CD14-positive monocyte (primary cell): ENCODE data around the gene SEPTIN2. TPM values are rescaled to one million over a fixed set of nuclear protein-coding genes. Genes with fewer than 3 reads are reported as not detected.
A peak's percentile ranks its signal among the peaks of the same experiment; 100 is the strongest.

Source experiments
- DNase-seq, 3 donors: peaks; one replicate each; pipeline ENCODE4 v3.0.0-alpha.2; 2011 to 2022
- H2AFZ ChIP-seq: 2 replicates; pipeline ENCODE4 v1.6.0; 2012; ENCODE audit warnings: mild to moderate bottlenecking, low read depth, low read length, inconsistent platforms; ENCODE audit not compliant: insufficient read depth, poor library complexity, severe bottlenecking
- H3K27ac ChIP-seq, 2 donors: 1 replicate in 1 of 2; 2 replicates in 1 of 2; pipeline ENCODE4 v1.5.1; 2012 to 2013; ENCODE audit warnings: low read length in 2 of 2, control low read depth in 1 of 2, inconsistent platforms in 1 of 2, low read depth in 1 of 2, mild to moderate bottlenecking in 1 of 2
- H3K27me3 ChIP-seq, 2 donors: one replicate each; pipeline versions ENCODE4 v1.6.0 to v1.6.1; 2011 to 2013; ENCODE audit warnings: low read length in 2 of 2; ENCODE audit not compliant: control insufficient read depth in 2 of 2, insufficient read depth in 2 of 2
- H3K36me3 ChIP-seq, 2 donors: replicated peaks in 1 of 2; 1 replicate in 1 of 2; 2 replicates in 1 of 2; pipeline versions ENCODE4 v1.5.1 to v1.6.1; 2012 to 2013; ENCODE audit warnings: low read length in 2 of 2, control low read depth in 1 of 2, inconsistent platforms in 1 of 2, mild to moderate bottlenecking in 1 of 2; ENCODE audit not compliant: insufficient read depth in 2 of 2, control insufficient read depth in 1 of 2
- H3K4me1 ChIP-seq, 2 donors: 1 replicate in 1 of 2; 2 replicates in 1 of 2; pipeline versions ENCODE4 v1.5.1 to v1.6.1; 2012 to 2013; ENCODE audit warnings: low read length in 2 of 2, control low read depth in 1 of 2, inconsistent platforms in 1 of 2, mild to moderate bottlenecking in 1 of 2, moderate library complexity in 1 of 2; ENCODE audit not compliant: insufficient read depth in 2 of 2, control insufficient read depth in 1 of 2
- H3K4me2 ChIP-seq: replicated peaks from 2 replicates; pipeline ENCODE3; 2012; ENCODE audit warnings: low read length, moderate library complexity, mild to moderate bottlenecking; ENCODE audit not compliant: poor library complexity, severe bottlenecking; ENCODE audit errors: extremely low read depth
- H3K4me3 ChIP-seq, 3 experiments: fragments of 200-600 bp in 1 of 3; sonication (generic) in 1 of 3; replicated peaks in 1 of 3; 1 replicate in 2 of 3; 2 replicates in 1 of 3; pipeline ENCODE4 v1.5.1; 2011 to 2013; ENCODE audit warnings: low read length in 3 of 3, mild to moderate bottlenecking in 3 of 3, control low read depth in 2 of 3, low read depth in 2 of 3, inconsistent platforms in 1 of 3, moderate library complexity in 1 of 3
- H3K79me2 ChIP-seq: 2 replicates; pipeline ENCODE4 v1.6.0; 2012; ENCODE audit warnings: mild to moderate bottlenecking, control low read depth, inconsistent platforms, low read length, moderate library complexity; ENCODE audit not compliant: insufficient read depth
- H3K9ac ChIP-seq: 2 replicates; pipeline ENCODE4 v1.6.0; 2017; ENCODE audit warnings: low read length, mild to moderate bottlenecking; ENCODE audit not compliant: insufficient read depth, poor library complexity, severe bottlenecking
- H3K9me3 ChIP-seq, 2 donors: replicated peaks in 1 of 2; 1 replicate in 1 of 2; 2 replicates in 1 of 2; pipeline versions ENCODE4 v1.5.1 to v1.6.1; 2012 to 2013; ENCODE audit warnings: low read length in 2 of 2, control low read depth in 1 of 2; ENCODE audit not compliant: control insufficient read depth in 1 of 2, insufficient read depth in 1 of 2
- H4K20me1 ChIP-seq: 2 replicates; pipeline ENCODE4 v1.6.0; 2012; ENCODE audit warnings: mild to moderate bottlenecking, low read length, control low read depth, moderate library complexity; ENCODE audit not compliant: insufficient read depth
- H3K27ac Mint-ChIP-seq, 7 donors: one replicate each; pipeline ENCODE4 v1.8.0; 2020; ENCODE audit warnings: mild to moderate bottlenecking in 7 of 7, mixed read lengths in 7 of 7, moderate library complexity in 6 of 7, inconsistent platforms in 2 of 7
- H3K27me3 Mint-ChIP-seq, 3 donors: one replicate each; pipeline ENCODE4 v1.8.0; 2021 to 2022; ENCODE audit warnings: low read depth in 3 of 3, mild to moderate bottlenecking in 3 of 3, mixed read lengths in 3 of 3, moderate library complexity in 3 of 3, inconsistent platforms in 1 of 3
- H3K36me3 Mint-ChIP-seq, 2 donors: one replicate each; pipeline ENCODE4 v1.8.0; 2020; ENCODE audit warnings: mixed read lengths in 2 of 2, inconsistent platforms in 1 of 2, mild to moderate bottlenecking in 1 of 2
- H3K4me1 Mint-ChIP-seq: one replicate; pipeline ENCODE4 v1.8.0; 2020; ENCODE audit warnings: mild to moderate bottlenecking, mixed read lengths
- H3K4me3 Mint-ChIP-seq, 2 donors: one replicate each; pipeline ENCODE4 v1.8.0; 2020; ENCODE audit warnings: mild to moderate bottlenecking in 2 of 2, mixed read lengths in 2 of 2, moderate library complexity in 1 of 2
- H3K9me3 Mint-ChIP-seq, 7 donors: one replicate each; pipeline ENCODE4 v1.8.0; 2020 to 2022; ENCODE audit warnings: mixed read lengths in 7 of 7, mild to moderate bottlenecking in 6 of 7, moderate library complexity in 6 of 7, inconsistent platforms in 2 of 7
- WGBS: methylation state at CpG from one replicate; pipeline ENCODE4 v1.1.5; 2013; ENCODE audit warnings: missing lambda C conversion rate; ENCODE audit not compliant: insufficient coverage; 5-methylcytosine and 5-hydroxymethylcytosine counted together
- intact Hi-C, 2 donors: fragments of 100-400 bp; cut with micrococcal nuclease; formaldehyde crosslinking; loops; one replicate each; pipeline versions ENCODE4 v1.15.0 to v1.15.1; 2023
- polyA plus RNA-seq, 3 donors: library from polyadenylated mRNA; depleted of rRNA in 1 of 3; unstranded in 2 of 3; stranded (reverse) in 1 of 3; fragments of 300-500 nt in 2 of 3; fragments of >200 nt in 1 of 3; fragmentation: Illumina TruSeq in 2 of 3; gene quantifications; 1 replicate in 2 of 3; 2 replicates in 1 of 3; pipeline ENCODE4 v1.2.3, GENCODE V29; 2012 to 2021
- TF ChIP-seq, protein P1 (sequence below): fragments of 200-600 bp; IDR thresholded peaks from one replicate; pipeline ENCODE4 v1.8.0; 2022; ENCODE audit warnings: antibody characterized with exemption, mild to moderate bottlenecking

The SEPTIN2 gene
- polyA plus RNA-seq, 3 donors = 195 to 207 (median 203) TPM

DNA sequence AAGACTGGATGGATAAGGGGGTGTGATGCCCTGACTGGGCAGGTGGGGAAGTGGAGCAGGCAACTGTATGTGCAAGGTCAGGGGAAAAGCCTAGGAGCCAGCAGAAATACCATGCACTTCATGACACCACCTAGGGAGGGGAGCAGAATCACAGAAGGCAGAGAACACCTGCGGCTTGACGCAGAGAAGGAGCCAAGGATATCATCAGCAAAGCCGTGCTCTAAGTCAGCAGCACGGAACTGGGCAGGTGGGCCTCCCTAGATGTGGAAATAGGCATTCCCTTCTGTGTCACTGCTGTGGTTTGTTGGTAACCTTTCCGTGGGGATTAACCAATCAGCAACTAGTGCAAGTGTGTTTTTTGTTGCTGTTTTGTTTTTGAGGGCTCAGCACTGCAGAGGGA lies 41.6 kb upstream of the SEPTIN2 start:
- Histone ChIP-seq H3K9ac (no peak overlapping the region), H2AFZ (no peak overlapping the region), H3K27ac (no peak overlapping the region), H3K9me3 (no peaks in the 10 kb centered on the region), H3K27me3 (no peaks in the 10 kb centered on the region), H3K4me1 (peaks cover 18 to 29% of the 10 kb centered on the region in 2 donors), H3K4me3 (no peak overlapping the region), H3K79me2 (peaks cover 86% of the 10 kb centered on the region), H3K36me3 (peaks cover 0 to 2% of the 10 kb centered on the region in 2 donors), H4K20me1 (peaks cover 86% of the 10 kb centered on the region), H3K4me2 (no peak overlapping the region)
- peaks cover 45% of the 10 kb centered on the region for H3K4me1 Mint-ChIP-seq
- peaks cover 4 to 7% of the 10 kb centered on the region in 2 donors for H3K36me3 Mint-ChIP-seq
- H3K27ac Mint-ChIP-seq = peak overlapping the region in 1 of 7 donors; percentile 57
- no peak for DNase-seq
- no peak overlapping the region for H3K4me3 Mint-ChIP-seq
- peaks cover 0 to 3% (median 0%) of the 10 kb centered on the region in 7 donors for H3K9me3 Mint-ChIP-seq
- TF ChIP-seq, protein P1, sequence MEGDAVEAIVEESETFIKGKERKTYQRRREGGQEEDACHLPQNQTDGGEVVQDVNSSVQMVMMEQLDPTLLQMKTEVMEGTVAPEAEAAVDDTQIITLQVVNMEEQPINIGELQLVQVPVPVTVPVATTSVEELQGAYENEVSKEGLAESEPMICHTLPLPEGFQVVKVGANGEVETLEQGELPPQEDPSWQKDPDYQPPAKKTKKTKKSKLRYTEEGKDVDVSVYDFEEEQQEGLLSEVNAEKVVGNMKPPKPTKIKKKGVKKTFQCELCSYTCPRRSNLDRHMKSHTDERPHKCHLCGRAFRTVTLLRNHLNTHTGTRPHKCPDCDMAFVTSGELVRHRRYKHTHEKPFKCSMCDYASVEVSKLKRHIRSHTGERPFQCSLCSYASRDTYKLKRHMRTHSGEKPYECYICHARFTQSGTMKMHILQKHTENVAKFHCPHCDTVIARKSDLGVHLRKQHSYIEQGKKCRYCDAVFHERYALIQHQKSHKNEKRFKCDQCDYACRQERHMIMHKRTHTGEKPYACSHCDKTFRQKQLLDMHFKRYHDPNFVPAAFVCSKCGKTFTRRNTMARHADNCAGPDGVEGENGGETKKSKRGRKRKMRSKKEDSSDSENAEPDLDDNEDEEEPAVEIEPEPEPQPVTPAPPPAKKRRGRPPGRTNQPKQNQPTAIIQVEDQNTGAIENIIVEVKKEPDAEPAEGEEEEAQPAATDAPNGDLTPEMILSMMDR = no peak
- H3K27me3 Mint-ChIP-seq = peaks cover 1 to 3% (median 2%) of the 10 kb centered on the region in 3 donors
- intact Hi-C loops = loop anchor here (5.0 to 10.0 kb wide), 2 partner anchors 38 to 81 kb away; partner anchors contain the start of gene FARP2 (in 1 of the 2)
- WGBS = 84% methylated on average over 4 of the region's 5 CpGs

DNA sequence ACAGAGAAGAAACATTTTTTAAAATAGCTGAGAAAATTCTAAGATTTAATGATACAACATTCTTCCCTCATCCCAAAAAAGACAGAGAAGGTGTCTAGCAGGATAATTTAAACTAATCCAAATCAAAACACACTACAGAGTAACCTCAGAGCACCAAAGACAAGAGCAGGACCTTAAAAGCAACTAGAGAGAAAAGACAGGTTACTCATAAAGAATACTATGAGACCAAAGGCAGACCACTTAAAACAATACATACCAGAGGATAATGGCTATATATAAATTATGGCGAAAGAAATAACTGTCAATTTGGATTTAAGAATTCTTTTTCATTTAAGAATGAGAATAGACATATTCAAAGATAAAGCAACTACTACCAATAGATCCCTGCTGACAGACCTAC lies 40.2 kb upstream of the SEPTIN2 start:
- intact Hi-C loops = loop anchor here in 1 of 2 donors (10.0 kb wide), 1 partner anchor 79 kb away; the partner anchor contains the start of gene FARP2
- Histone ChIP-seq H3K4me1 (peaks cover 17 to 27% of the 10 kb centered on the region in 2 donors), H3K79me2 (peaks cover 86% of the 10 kb centered on the region), H3K27me3 (no peaks in the 10 kb centered on the region), H3K4me3 (no peak overlapping the region), H3K4me2 (no peak overlapping the region), H2AFZ (no peak overlapping the region), H4K20me1 (peaks cover 86% of the 10 kb centered on the region), H3K9me3 (no peaks in the 10 kb centered on the region), H3K27ac (no peak overlapping the region), H3K36me3 (peaks cover 0 to 8% of the 10 kb centered on the region in 2 donors), H3K9ac (no peak overlapping the region)
- Mint-ChIP-seq H3K4me1 (peaks cover 39% of the 10 kb centered on the region), H3K27me3 (peaks cover 1 to 3% (median 2%) of the 10 kb centered on the region in 3 donors), H3K9me3 (peaks cover 0 to 3% (median 0%) of the 10 kb centered on the region in 7 donors), H3K4me3 (no peak overlapping the region), H3K27ac (no peak overlapping the region), H3K36me3 (peaks cover 4 to 9% of the 10 kb centered on the region in 2 donors)
- DNase-seq = no peak
- WGBS = no CpG with 5 or more reads among the region's 1 CpG
- TF ChIP-seq, protein P1 = no peak
